GDM1 (cell line): Measurements from ENCODE around the gene NNT.
A peak's percentile ranks its signal among the peaks of the same experiment; 100 is the strongest.
"Not testable (repeated sequence)": the region's sequence is repeated elsewhere in the genome, so short reads cannot be mapped to it uniquely, and the experiment has no call there.

Source experiments
- DNase-seq: peaks from one replicate; lab custom pipeline; 2025; lab: John Stamatoyannopoulos, UW

The NNT gene

DNA sequence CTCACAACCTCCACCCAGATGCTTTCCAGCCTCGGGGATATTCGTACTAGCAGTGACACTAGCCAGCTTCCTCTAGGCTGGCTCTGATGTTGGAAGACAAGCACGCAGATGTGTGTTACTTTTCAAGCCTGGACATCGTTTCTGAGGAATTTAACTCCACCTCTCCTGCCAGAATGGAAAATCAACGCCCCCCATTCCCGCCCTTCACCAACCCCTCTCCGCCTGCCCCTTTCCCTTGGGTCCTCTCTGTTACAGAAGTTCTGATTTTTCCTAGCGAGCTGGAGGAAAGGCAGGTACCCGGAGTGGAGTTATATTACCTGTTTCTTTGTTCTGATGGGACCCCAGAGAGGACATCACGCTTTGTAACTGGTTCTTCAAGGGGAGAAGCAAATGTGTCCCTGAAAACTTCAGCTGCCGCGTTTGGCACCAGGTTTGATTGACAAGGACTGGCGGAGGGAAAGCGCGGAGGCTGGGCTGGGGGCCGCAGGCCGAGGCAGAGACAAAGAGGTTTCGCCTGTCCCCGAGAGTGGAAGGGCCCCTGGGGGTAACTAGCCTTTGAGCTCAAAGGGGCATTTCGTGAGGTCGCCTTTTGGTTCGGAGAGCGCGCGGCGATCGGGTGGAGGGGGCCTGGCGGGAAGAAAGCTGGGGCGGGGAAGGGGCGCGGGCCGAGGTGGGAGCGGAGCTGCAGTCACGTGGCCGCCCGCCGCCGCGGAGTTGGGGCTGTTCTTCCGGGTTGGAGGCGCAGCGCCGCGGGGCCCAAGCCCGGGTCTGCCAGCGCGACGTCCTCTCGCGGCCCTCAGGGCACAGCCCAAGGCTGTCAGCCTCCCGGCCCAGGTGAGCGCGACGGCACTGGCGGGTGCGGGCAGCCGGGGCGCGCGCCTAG, at the start of gene NNT:
Gene NNT (plus strand): TSS at position 720 of the 883 bp plus-strand sequence. CDS start 6,016 bp downstream, outside the sequence.
- DNase-seq: peak; percentile 27

DNA sequence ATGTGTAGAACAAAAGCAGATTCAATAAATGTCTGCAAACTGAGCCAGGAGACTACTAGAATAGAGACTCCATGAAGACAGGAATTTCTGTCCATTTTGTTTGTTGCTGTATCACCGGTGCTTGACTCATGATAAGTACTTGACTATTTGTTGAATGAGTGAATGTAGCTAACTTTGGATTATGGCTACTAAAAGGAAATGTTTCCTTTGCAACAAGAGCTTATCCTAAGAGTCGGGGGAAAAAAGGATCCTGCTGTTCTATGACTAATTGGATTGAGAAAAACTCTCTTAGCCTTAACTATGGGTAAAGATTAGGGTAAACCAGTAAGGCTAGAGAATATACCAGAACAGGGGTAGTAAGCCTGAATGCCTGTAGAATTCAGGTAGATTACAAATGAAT, 49.6 kb upstream of the NNT start:
- no peak for DNase-seq

GRCh38 chr5:43554497-43554896, 48.5 kb upstream of the NNT start:
- no peak for DNase-seq

- DNase-seq: peak; percentile 40
Observed at GRCh38 chr5:43555895-43556606, 46.9 kb upstream of the NNT start.

DNA sequence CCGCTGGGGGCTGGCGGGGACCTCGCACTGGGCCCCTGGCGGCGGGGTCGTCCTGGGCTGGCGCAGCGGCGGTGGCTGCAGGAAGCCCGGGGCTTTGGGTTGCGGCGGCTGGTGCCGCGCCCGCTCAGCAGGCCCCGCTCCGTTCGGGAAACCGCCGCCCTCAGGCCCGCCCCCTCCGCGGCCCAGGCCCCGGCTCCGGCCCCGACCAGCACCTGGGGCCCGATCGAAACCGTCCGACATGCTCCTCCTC, 46.4 kb upstream of the NNT start:
- not testable (repeated sequence) for DNase-seq

GRCh38 chr5:43556857-43557542, 46.0 kb upstream of the NNT start, which contains the start of gene PAIP1:
Gene PAIP1, minus strand, starts transcription at chr5:43557077. Its CDS starts 231 bp downstream, at chr5:43556846.
- peak; percentile 86 for DNase-seq

- DNase-seq: no peak
Observed at GRCh38 chr5:43560128-43560527, 42.9 kb upstream of the NNT start.

DNA sequence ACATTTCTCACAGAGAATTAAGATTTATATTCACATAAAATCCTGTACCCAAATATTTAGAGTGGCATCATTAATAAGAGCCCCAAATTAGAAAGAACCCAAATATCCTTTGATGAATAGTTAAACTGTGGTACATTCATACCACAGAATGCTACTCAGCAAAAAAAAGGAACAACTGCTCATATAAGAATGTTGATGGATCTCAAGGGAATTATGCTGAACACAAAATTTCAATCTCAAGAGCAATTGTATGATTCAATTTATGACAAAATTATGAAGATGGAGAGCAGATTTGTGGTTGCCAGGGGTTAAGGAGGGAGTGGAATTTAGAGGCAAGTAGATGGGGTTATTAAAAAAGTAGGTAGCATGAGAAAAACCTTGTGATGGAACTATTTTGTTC, 41.6 kb upstream of the NNT start:
- DNase-seq: no peak

GRCh38 chr5:43563321-43563720, 39.7 kb upstream of the NNT start:
- DNase-seq: no peak

GRCh38 chr5:43564289-43564850, 38.6 kb upstream of the NNT start:
- no peak for DNase-seq

DNA sequence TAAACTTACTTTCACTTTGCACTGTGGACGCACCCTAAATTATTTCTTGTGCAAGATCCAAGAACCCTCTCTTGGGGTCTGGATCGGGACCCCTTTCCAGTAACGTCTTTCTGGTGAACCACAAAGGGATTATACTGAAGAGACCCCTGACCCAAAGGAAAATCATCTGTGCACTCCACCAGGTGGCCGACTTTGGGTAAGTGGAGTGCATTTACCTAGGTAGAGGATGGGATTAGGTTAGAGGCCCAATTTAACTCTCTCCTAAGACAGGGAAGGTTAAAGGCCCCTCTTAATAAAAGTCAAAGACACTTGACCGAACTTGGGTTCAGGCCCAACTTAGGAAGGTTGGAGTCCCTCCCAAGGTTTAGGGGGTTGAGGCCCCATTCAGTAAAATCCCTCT, 37.9 kb upstream of the NNT start:
- no peak for DNase-seq

DNA sequence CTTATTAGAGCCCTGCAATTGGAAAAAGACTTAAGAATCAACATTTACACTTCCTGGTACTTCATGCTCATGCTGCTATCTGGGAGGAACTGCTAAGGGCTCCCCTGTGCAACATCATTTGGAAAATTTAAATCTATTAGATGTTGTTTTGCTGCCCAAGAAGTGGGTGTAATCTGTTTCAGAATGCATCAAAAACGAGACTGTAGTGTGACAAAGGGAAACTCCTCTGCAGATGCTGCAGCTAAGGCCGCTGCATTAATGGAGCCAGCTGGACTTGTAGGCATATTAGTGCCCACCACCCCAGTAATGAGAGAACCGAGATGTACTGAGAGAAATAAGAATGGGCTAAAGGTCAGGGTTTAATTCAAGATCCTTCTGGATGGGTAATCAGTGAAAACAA, 35.0 kb upstream of the NNT start:
- no peak for DNase-seq

DNA sequence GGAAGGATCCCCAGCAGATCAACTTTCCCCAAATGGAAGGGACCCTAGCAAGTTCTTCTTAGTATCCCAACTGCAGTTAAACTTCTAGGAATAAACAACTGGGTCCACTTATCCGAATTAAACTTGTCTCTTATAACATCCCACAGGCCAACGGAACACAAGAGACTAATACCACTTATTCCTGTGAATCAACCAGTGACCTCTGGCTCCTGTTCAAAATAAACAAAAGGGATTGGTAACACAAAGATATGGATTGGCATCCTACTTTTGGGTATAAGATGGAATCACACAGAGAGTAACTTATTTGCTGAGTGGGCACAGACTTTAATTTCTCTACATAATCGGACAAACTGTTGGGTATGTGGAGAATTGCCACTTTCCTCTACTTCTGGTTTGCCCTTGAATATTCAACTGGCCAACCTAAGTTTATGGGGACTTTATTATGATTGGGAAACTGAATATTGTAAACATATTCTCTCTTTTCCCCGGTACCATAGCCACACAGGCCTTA, 33.7 kb upstream of the NNT start:
- DNase-seq: no peak

DNA sequence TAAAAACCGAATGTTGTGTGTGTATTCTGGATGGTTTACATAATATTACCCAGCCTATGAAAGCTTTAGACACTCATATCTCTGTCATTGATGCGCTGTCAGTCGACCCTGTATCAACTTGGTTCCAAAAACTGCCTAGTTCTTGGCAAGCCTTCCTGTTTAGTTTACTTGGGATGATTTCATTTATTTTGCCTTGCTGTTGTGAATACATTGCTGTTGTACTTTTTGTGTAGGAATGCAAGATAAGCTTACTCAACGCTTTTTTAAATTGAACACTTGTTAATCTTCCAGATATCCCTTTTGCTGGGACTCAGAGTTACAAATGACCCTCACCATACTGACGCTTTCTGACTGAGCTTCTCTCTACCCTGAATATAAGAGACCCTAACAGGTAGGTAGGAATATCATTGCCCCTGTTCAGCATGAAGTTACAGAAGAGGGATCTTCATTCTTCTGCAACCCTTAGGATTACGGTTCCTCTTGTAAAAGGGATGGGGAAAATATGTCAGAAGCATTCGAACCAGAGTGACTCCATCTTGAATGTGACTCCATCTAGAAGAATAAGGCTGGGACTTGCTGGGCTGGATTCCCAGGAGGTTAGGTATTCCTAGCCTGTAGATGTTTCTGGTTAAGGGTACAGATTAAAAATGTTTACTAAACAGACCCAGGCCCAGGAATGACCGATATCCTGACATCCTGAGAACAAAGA, 32.4 kb upstream of the NNT start:
- DNase-seq: no peak

GRCh38 chr5:43571237-43571636, 31.7 kb upstream of the NNT start:
- DNase-seq: no peak

- DNase-seq: no peak
Observed at GRCh38 chr5:43572357-43572756, 30.6 kb upstream of the NNT start.

DNA sequence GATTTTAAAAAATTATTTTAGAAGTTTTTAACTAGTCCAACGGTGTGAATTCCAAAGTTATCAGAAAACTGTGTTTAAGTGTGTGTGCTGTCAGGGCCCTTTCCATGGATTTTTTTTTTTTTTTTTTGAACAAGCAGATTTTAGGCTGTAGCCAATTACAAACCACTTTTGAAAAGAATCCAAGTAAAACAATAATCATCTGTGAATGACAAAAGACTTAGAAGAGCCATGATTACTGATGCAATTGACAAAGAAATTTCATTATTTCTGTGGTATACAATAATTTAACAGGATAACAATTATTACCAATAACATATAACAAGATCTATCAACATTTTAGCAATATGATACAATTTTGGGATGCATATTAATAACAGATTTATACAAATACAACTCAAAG, 29.9 kb upstream of the NNT start:
- DNase-seq: no peak

GRCh38 chr5:43580402-43581210, 22.4 kb upstream of the NNT start:
- not testable (repeated sequence) for DNase-seq

DNA sequence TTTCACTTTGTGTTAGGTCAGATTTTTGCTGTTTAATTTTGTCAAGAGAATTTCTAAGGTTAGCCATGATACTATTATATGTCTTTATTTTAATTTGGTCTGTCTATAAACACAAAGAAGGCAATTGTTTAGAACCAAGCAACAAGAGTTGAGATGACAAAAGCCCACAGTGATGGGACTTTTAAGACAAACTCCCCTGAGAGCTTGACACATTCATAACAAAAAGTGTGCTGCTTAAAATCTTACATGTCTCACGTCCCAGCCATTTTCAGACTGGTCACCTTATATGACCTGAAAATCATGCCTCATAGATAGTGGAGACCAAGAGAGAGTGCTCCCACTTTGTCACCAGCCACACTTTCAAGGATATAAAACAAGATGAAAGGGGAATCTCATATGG, 21.6 kb upstream of the NNT start:
- no peak for DNase-seq

DNA sequence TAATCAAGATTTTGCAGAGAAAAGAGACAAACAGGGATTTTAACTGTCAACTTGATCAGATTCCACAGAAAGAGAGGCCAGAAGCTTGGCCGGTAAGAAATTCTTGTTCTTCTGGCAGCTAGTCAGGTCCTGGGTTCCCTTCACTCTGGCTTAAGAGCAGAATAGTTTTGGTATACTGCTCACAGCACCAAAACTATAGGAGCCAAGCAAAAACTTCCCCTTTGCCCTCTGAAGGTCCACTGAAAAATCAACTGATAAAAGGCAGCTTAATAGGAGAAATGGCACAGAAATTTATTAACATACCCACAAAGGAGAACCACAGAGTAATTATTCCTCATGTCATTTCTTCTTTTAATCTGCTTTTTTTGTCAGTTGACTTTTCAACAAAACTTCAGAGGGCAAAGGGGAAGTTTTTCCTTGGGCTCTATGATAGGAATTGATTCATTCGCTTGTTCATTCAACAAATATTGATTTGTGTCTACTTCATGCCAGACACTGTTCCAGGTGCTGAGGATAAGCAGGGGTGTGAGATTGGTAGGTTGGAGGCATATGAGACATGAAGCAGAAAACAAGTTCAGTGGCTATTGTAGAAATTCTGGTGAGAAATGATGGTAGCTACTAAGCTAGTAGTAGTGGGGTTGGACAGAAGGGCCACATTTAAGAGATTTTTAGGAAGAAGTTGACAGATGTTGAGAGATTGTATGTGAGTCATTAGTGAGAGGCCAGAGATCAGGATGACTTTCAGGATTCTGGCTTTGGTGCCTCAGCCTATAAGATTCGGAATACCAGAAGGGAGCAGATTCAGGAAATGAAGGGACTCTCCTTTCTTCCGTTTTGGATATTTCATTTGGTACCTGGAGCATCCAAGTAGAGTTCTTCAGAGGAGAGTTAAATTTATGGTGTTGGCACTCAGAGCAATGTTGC, 20.6 kb upstream of the NNT start:
- no peak for DNase-seq
